ENCODE results near the gene DMPK.

Gene DMPK

DNA sequence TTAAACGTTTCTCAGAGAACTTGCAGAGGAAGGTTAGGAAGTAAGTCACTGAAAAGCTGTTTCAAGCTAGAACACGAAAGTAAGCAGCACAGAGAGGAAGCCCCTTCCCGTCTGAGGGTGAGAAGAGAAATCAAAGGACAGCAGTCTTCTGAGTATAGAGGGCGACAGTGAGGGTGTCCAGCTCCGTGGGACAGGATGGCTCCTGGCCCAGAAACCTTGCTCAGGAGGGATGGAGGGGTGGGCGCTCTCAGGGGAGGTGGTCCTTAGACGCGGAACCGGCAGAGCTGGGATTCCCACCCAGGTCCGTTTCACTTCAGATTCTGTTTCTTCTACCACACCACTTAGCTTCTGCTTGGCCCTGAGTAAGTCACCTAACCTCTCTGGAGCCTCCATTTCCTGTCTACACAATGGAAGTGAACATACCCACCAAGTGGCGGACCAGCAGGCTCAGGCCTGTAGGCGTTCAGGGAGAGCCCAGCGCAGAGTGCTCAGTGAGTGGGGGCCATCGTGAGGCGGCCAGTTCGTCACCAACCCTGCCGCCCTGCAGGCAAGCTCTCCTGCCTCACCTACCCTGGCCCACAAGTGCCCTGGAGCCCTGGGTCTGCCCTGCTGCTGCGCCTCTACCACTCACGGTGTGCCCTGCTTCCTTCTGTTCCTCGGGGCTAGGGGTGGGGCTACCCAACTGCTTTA lies 38.3 kb upstream of the DMPK start:
- Mint-ChIP-seq H3K27ac (peak overlapping the region; percentile 20), H3K27me3 (peaks cover 0 to 4% of the 10 kb centered on the region in 2 donors), H3K4me1 (peaks cover 7 to 25% of the 10 kb centered on the region in 2 donors), H3K36me3 (peaks cover 50 to 58% of the 10 kb centered on the region in 2 donors), H3K9me3 (no peaks in the 10 kb centered on the region), H3K4me3 (no peak overlapping the region)
- ATAC-seq (replicated peaks) (no peak), DNase-seq (no peak)

DNA sequence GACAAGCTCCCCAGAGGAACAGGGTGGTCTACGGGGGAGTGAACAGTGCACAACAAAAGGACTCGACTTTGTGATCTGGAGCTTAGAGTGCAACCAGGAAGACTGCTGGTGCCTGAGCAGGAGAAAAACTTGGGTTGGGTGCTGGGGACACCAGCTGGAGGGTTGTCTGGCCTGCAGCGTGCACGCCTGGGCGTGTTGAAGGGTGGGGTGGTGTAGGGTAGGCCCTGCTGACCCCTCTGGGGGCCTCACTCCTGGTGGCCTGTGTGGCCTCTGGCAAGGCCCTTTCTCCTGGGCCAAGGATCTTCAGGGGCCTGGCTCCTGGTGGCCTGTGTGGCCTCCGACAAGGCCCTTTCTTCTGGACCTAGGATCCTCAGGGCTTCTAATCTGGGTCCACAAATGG lies 37.5 kb upstream of the DMPK start:
- H3K9me3 Mint-ChIP-seq, result no peaks in the 10 kb centered on the region
- no peak overlapping the region for H3K4me3 Mint-ChIP-seq
- H3K27ac Mint-ChIP-seq, result no peak overlapping the region
- H3K36me3 Mint-ChIP-seq, result peaks cover 49 to 54% of the 10 kb centered on the region in 2 donors
- peaks cover 0 to 6% of the 10 kb centered on the region in 2 donors for H3K27me3 Mint-ChIP-seq
- no peak for ATAC-seq (replicated peaks)
- DNase-seq, result no peak
- peaks cover 9 to 27% of the 10 kb centered on the region in 2 donors for H3K4me1 Mint-ChIP-seq

DNA sequence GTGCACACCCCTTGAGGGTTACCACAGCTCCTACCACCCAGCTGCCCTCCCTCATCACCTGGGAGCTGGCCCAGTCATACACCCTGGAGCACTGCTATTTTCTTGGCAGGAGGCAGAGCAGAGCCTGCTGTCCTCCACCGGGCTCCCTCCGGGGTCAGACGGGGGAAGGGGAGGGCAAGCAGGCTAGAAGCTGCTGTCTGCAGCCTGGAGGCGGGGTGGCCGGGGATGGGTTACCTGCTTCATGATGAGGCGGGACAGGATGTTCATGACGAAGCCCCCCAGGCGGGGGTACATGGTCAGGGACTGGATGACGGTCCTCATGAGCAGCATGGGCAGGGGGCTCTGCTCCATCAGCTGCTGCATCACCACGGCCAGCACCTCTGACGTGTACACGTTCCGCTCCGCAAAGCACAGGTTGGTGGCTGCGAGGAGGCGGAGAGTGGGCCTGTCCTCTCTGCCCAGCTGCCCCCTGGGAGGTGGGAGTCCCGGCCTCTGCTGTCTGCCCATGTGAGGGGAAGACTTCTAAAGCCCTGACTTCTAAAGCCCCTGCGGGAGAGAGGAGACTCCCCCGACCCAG lies 35.5 kb upstream of the DMPK start:
- H3K9me3 Mint-ChIP-seq, result no peaks in the 10 kb centered on the region
- peaks cover 9 to 27% of the 10 kb centered on the region in 2 donors for H3K4me1 Mint-ChIP-seq

DNA sequence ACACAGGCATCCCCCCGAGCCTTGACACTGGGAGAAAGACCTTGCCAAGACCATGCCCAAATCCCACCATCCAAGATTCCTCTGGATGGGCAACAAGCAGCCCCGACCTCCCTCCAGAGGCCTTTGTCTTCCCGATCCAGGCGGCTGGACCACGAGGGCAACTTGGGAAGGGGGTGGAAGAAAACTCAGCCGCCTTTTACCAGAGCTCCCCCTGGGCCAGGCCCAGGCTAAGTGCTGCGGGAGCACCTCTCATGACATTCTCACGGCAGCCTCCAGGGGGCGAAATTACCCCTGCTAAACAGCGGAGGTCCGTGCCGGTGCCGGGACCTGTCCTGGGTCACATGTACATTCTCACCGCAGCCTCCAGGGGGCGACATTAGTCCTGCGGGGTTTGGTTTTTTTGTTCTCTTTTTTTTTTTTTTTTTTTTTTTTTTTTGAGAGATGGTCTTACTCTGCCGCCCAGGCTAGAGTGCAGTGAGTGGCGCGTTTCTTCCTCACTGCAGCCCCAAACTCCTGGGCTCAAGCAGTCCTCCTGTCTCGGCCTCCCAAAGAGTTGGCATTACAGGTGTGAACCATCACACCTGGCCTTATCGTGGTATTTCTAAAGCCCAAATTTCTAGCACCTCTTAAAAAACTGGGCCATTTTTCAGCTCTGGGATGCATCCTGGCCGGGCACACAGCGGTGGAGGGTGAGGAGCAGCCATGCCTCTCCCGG lies 34.9 kb upstream of the DMPK start:
- Mint-ChIP-seq H3K4me3 (peak overlapping the region in 1 of 2 donors; percentile 22), H3K9me3 (no peaks in the 10 kb centered on the region), H3K27ac (peak overlapping the region; percentile 20), H3K27me3 (peaks cover 7 to 27% of the 10 kb centered on the region in 2 donors), H3K36me3 (peaks cover 46 to 51% of the 10 kb centered on the region in 2 donors), H3K4me1 (peaks cover 9 to 27% of the 10 kb centered on the region in 2 donors)
- ATAC-seq (replicated peaks) (peak; percentile 94 to 97), DNase-seq (peak; percentile 91)

More for the DNA sequence above, 35.5 kb upstream of the DMPK start:
- ATAC-seq (replicated peaks), result peak; percentile 6 to 17
- no peak for DNase-seq
- H3K27ac Mint-ChIP-seq, result peak overlapping the region; percentile 31
- peaks cover 46 to 52% of the 10 kb centered on the region in 2 donors for H3K36me3 Mint-ChIP-seq
- H3K27me3 Mint-ChIP-seq, result peaks cover under 1 to 21% of the 10 kb centered on the region in 2 donors
- H3K4me3 Mint-ChIP-seq, result no peak overlapping the region

DNA sequence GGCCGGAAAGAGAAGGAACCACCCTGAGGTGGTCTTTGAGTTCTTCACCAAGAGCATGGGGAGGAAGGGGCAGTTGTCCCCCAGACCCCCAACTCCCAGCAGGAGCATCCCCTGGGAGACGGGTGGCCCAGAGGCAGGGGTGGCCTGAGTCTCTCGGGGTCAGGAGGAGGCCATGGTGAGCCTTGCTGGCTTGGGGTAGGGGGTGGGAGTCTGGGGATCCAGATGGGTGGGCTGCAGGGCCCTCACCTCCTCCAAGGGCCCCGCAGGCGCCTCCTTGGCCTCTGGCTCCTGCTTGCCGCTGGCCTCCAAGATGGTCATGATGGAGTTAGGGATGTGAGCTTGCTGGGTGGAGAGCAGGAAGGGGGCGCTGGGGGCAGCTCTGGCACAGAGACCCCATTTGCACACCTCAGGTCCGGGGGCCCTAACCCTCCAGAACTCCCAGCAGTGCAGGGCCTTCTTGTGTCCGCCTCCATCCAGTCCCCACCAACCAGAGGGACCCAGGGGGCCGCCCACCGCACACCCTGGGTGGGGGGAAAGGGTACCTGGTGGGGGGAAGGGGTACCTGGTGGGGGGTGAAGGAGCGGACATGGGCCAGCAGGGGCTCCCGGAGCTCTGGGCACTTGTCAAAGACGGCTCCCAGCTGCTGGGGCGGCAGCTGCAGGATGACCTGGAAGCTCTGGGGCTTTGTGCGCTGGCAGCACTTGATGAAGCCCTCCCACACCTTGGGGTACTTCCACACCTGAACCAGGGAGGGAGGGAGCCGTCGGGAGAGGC lies 34.1 kb upstream of the DMPK start:
- no peak overlapping the region for H3K4me3 Mint-ChIP-seq
- peaks cover 9 to 27% of the 10 kb centered on the region in 2 donors for H3K4me1 Mint-ChIP-seq
- DNase-seq (no peak), ATAC-seq (replicated peaks) (no peak)
- no peaks in the 10 kb centered on the region for H3K9me3 Mint-ChIP-seq
- no peak overlapping the region for H3K27ac Mint-ChIP-seq
- H3K27me3 Mint-ChIP-seq, result peaks cover 8 to 29% of the 10 kb centered on the region in 2 donors
- peaks cover 45 to 50% of the 10 kb centered on the region in 2 donors for H3K36me3 Mint-ChIP-seq

DNA sequence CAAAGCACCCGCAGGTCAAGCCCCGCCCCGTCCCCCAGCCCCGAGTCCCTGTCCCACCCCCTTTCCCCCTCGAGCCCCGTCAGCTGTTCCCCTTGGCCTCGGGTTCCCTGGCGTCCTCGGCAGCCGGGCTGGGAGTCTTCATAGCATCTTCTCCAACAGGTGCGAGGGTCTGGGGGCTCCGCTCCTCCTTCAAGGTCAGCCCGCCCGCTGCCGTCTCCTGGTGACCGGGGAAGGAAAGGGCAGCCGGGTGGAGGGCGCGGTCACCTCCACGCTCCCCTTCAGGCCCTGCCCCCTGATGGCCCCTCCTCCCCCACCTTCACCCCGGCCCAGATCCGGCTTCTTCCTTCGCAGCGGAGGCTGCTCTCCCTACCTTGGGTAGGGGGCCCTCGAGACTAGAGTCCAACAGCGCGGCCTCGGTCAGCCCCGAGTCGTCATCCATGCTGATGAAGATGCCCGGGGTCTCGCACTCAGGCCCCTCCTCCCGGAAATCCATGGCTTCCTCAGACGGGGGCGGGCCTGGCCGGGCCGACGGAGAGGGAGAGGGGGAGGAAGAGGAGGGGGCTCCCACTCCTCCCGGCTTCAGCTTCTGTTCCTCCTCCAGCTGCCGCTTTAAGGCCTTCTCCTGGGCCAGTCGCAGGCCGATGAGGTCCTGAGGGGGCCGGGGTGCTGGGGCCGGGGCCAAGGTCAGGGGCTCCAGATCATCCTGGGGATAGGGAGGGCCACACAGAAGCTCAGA lies 33.4 kb upstream of the DMPK start:
- peaks cover 39 to 46% of the 10 kb centered on the region in 2 donors for H3K36me3 Mint-ChIP-seq

DNA sequence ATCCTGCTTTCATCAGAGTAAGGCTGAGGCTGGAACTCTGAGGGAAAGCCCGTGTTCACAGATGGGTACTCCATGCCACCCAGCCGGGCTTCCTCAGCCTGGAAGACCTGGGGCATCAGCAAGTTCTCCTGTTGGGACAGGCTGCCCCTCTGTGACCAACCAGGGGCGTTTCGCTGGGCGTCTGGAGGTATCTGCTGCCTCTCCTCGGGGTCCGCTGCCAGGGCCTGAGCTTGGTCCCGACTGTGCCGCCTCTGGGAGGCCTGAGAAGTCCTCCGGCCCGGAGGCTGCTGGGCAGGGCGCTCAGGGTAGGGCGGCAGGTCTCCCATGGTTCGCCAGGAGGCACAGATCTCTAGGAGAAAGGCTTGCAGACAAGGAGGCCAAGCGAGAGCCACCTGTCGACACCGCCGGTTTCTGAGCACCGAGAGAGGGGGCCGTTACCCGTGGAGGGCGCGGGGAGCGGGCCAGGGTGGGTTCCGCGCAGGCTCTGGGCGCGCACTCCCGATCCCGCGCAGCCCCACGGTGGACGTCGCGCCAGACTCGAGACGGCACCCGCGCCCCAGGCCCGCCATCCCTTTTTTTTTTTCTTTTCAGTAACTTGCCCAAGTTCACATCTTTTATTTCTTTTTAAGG lies 32.7 kb upstream of the DMPK start, which contains the start of gene RSPH6A:
RSPH6A (minus strand) TSS at position 458 of the 630 bp plus-strand sequence; CDS start at position 326, 132 bp downstream.
- no peaks in the 10 kb centered on the region for H3K9me3 Mint-ChIP-seq
- peaks cover 13 to 34% of the 10 kb centered on the region in 2 donors for H3K4me1 Mint-ChIP-seq
- ATAC-seq (replicated peaks), result no peak
- peak within 1 kb of the TSS; percentile 52 to 64 for H3K4me3 Mint-ChIP-seq
- peaks cover 38 to 43% of the 10 kb centered on the region in 2 donors for H3K36me3 Mint-ChIP-seq
- H3K27ac Mint-ChIP-seq, result peak within 1 kb of the TSS; percentile 66
- H3K27me3 Mint-ChIP-seq, result peaks cover 12 to 35% of the 10 kb centered on the region in 2 donors
- no peak for DNase-seq

More for the DNA sequence above, 33.4 kb upstream of the DMPK start:
- Mint-ChIP-seq H3K4me3 (peak overlapping the region; percentile 52 to 64), H3K9me3 (no peaks in the 10 kb centered on the region), H3K27me3 (peaks cover 9 to 30% of the 10 kb centered on the region in 2 donors), H3K27ac (peak overlapping the region; percentile 66), H3K4me1 (peaks cover 10 to 28% of the 10 kb centered on the region in 2 donors)
- no peak for ATAC-seq (replicated peaks)
- DNase-seq, result no peak

DNA sequence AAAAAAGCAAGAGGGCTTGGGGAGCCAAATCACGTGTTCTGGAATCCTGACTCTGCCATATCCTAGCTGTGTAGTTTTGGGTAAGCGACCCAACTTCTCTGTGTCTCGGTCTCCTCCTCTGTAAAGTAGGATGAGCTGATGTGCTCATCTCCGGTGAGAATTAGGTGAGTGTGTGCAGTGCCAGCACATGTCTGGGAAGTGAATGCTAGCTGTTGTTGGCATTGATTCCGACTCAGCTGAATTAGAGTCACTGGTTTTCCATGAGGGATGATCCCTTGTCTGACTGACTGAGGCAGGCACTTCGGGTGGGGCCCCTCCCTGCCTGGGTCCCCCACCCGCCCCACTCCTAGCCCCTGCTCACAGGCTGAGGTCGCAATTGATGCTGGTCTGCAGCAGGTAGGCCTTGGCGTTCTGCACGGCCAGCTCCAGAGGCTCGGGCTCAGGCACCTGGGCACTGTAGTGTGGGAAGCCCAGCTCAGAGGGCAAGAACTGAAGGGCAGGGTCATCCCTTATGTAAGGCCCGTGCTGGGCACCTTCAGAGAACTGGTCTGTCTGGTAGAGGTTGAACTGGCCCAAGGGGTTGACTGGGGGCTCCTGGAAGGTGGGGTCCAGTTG lies 32.0 kb upstream of the DMPK start:
- DNase-seq (no peak), ATAC-seq (replicated peaks) (no peak)
- H3K9me3 Mint-ChIP-seq, result no peaks in the 10 kb centered on the region
- H3K27ac Mint-ChIP-seq, result peak overlapping the region; percentile 37
- no peak overlapping the region for H3K4me3 Mint-ChIP-seq
- H3K36me3 Mint-ChIP-seq, result peaks cover 32 to 36% of the 10 kb centered on the region in 2 donors
- peaks cover 12 to 39% of the 10 kb centered on the region in 2 donors for H3K27me3 Mint-ChIP-seq
- peaks cover 18 to 38% of the 10 kb centered on the region in 2 donors for H3K4me1 Mint-ChIP-seq

DNA sequence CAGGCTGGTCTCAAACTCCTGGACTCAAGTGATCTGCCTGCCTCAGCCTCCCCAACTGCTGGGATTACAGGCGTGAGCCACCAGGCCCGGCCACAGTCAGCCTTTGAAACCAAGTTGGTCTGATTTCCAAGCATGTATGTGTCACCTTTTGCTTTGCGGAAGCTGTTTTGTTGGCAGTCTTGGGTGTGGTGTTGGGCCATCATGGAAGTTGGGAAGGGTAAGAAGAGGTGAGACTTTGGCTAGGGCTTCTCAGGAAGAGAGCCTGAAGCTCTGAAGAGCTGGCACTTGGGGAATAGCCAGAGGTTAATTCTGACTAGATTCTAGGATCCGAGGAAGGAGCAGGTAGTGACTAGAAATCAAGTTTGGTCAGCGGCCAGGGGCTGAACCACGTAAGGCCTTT lies 30.0 kb upstream of the DMPK start:
- DNase-seq (no peak), ATAC-seq (replicated peaks) (no peak)
- Mint-ChIP-seq H3K9me3 (no peaks in the 10 kb centered on the region), H3K4me3 (no peak overlapping the region), H3K36me3 (peaks cover 25 to 26% of the 10 kb centered on the region in 2 donors), H3K27me3 (peaks cover 12 to 41% of the 10 kb centered on the region in 2 donors), H3K27ac (no peak overlapping the region), H3K4me1 (peaks cover 14 to 31% of the 10 kb centered on the region in 2 donors)

DNA sequence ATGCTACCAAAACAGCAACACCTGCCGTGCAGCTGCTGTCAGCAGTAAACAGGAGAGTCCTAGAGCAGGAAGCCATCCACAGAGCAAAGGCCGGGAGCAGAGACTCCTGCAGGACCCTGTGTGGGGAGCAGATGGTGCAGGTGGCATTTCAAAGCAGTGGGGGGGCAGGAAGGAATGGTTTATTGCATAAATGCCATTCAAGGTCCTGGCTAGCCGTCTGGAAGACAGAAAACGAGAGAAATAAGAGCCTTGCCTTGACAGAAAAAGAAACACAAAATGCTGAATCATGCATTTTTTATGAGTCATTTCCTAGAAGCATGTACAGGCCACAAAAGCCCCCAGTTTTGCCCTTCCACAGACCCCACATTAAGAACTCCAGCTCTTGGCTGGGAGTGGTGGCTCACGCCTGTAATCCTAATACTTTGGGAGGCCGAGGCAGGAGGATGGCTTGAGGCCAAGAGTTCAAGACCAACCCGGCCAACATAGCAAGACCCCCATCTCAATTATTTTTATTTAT lies 27.4 kb upstream of the DMPK start:
- Mint-ChIP-seq H3K4me3 (peak overlapping the region; percentile 1 to 33), H3K4me1 (peaks cover 12 to 15% of the 10 kb centered on the region in 2 donors), H3K9me3 (no peaks in the 10 kb centered on the region), H3K27ac (peak overlapping the region; percentile 76), H3K27me3 (peaks cover 12 to 35% of the 10 kb centered on the region in 2 donors), H3K36me3 (peaks cover 10 to 14% of the 10 kb centered on the region in 2 donors)
- DNase-seq, result no peak
- ATAC-seq (replicated peaks), result peak; percentile 42 to 46

DNA sequence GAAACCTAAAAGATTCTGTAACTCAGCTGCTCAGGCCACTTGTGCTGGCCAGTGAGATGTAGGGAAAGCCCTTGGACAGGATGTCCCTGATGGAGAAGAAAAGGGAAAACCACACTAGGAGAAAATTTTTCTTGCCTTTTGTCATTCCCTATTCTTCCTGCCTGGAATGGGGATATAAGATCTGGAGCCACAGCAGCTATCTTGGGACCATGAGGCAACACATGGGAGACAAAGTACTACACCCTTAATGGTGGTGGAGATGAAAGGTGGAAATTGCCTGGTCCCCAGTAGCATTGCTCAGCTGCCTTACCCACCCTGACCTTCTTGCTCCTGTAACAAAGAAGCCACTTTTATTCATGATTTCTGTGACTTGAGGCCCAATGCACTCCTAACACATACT lies 23.4 kb upstream of the DMPK start:
- H3K36me3 Mint-ChIP-seq, result no peaks in the 10 kb centered on the region
- peaks cover 12 to 15% of the 10 kb centered on the region in 2 donors for H3K4me1 Mint-ChIP-seq
- H3K4me3 Mint-ChIP-seq, result no peak overlapping the region
- DNase-seq (no peak), ATAC-seq (replicated peaks) (no peak)
- H3K9me3 Mint-ChIP-seq, result no peaks in the 10 kb centered on the region
- peaks cover 11 to 35% of the 10 kb centered on the region in 2 donors for H3K27me3 Mint-ChIP-seq
- no peak overlapping the region for H3K27ac Mint-ChIP-seq

DNA sequence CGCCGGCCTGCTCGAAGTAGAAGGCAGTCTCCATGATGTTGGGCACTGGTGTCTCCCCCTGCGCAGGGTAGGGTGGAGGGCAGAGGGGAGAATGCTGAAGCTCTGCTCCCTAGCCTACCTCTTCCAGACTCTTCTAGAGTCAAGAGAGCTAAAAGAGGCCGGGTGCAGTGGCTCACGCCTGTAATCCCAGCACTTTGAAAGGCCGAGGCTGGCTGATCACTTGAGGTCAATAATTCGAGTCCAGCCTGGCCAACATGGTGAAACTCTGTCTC lies 22.6 kb upstream of the DMPK start:
- H3K36me3 Mint-ChIP-seq, result no peaks in the 10 kb centered on the region
- DNase-seq (no peak), ATAC-seq (replicated peaks) (no peak)
- peaks cover 8 to 12% of the 10 kb centered on the region in 2 donors for H3K4me1 Mint-ChIP-seq
- H3K27me3 Mint-ChIP-seq, result peaks cover 10 to 38% of the 10 kb centered on the region in 2 donors
- no peak overlapping the region for H3K27ac Mint-ChIP-seq
- H3K9me3 Mint-ChIP-seq, result no peaks in the 10 kb centered on the region
- no peak overlapping the region for H3K4me3 Mint-ChIP-seq

Measured in stimulated activated naive B cell treated with anti-CD40 and anti-IgM and Interleukin-4, amounts not matched to agents 10 μg/mL and 1 μg/mL and 100 μg/mL, for 72 hours (primary cell).